Activated CD4-positive, alpha-beta T cell treated with anti-CD3 and anti-CD28 coated beads for 24 hours (primary cell): ENCODE data around the gene OPALIN.

Source experiments
- DNase-seq, 2 donors: peaks; one replicate each; pipeline ENCODE4 v3.0.0-alpha.2; 2020; ENCODE audit warnings: low read depth in 2 of 2

The OPALIN gene

DNA sequence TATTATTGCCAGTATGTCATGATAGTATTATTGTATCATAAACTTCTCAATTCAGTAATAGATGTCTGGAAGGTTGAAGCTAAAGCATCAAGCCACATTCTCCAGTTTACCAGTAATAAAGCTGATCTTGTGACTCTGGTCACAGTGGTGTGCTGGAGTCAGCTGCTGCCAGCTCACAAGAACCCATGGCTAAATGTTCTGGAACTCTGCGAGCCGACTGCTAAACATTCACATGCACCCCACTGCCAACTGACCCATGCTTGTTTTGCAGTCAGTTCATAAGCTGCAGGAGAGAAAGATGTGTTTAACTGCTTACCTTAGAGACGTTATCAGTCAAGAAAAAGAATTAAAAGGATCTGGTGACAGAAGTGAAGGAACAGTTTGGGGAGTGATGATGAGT is 60.4 kb downstream of the OPALIN start:
- DNase-seq: no peak

DNA sequence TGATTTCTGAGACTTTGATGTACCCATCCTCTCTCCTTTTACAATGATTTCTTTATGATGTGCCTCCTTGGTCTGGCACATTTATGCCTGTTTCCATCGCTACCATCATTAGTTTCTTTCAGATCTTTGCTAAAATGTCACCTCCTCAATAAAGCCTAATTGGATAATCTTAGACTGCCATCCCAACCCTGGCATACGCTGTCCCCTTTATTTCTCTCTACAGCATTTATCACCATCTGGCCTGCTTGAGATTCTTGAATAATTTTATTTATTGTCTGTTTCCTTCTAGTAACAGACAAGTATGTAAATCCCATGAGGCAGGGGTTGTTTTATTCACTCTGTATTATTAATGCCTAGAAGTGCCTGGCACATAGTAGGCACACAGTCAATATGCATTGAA is 61.3 kb downstream of the OPALIN start:
- no peak for DNase-seq

DNA sequence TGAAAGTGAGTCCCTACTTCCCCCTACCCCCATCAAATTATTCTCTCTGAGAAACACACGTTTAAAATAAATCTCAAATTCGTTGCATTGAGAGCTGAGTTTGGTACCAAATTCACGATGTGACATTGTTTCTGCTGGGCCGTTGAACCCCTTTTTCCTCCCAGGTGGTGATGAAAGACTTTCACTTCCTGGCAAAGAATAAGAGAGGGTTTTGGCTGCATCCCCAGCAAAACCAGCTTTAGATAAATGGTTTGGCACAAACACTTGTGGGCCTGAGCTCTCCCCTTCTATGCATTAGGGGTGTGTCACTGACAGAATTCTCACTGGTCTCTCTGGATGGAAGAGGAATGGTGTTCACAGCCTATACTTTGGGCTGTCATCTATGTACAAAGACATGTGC is 63.3 kb downstream of the OPALIN start:
- DNase-seq: no peak
